ENCODE data around the gene TRDMT1.

Gene TRDMT1

DNA sequence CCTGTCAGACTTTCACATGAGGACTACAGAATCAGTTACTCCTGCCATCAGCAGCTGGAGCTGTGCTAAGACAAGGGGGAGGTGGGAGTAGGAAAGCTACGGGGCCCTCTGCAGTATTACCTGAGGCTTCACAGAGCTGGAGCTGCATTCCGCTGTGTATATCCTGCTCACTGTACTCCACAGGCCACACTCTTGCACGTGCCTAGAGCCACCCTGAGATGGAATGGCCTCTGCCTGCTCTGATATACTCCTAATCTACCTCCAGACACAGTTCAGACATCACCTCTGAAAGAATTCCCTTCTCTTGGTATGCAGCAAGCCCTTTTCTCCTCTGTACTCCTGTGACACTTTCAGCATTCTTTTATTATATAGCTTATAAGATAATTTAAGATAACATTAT lies 34.8 kb downstream of the TRDMT1 start:
- H3K36me3 Mint-ChIP-seq (ENCODE audit: low read depth): peaks cover 12% of the 10 kb centered on the region
- TF ChIP-seq, protein P1, sequence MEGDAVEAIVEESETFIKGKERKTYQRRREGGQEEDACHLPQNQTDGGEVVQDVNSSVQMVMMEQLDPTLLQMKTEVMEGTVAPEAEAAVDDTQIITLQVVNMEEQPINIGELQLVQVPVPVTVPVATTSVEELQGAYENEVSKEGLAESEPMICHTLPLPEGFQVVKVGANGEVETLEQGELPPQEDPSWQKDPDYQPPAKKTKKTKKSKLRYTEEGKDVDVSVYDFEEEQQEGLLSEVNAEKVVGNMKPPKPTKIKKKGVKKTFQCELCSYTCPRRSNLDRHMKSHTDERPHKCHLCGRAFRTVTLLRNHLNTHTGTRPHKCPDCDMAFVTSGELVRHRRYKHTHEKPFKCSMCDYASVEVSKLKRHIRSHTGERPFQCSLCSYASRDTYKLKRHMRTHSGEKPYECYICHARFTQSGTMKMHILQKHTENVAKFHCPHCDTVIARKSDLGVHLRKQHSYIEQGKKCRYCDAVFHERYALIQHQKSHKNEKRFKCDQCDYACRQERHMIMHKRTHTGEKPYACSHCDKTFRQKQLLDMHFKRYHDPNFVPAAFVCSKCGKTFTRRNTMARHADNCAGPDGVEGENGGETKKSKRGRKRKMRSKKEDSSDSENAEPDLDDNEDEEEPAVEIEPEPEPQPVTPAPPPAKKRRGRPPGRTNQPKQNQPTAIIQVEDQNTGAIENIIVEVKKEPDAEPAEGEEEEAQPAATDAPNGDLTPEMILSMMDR (IDR thresholded peaks at IDR 0.05; ENCODE audit: unreplicated experiment in 3 of 3): no peak
- H3K4me3 Mint-ChIP-seq: no peak overlapping the region
- H3K27me3 Mint-ChIP-seq (ENCODE audit: low read depth): no peaks in the 10 kb centered on the region
- H3K4me1 Mint-ChIP-seq: peaks cover 10% of the 10 kb centered on the region
- no peak overlapping the region for H3K27ac Mint-ChIP-seq
- peaks cover 4% of the 10 kb centered on the region for H3K9me3 Mint-ChIP-seq

DNA sequence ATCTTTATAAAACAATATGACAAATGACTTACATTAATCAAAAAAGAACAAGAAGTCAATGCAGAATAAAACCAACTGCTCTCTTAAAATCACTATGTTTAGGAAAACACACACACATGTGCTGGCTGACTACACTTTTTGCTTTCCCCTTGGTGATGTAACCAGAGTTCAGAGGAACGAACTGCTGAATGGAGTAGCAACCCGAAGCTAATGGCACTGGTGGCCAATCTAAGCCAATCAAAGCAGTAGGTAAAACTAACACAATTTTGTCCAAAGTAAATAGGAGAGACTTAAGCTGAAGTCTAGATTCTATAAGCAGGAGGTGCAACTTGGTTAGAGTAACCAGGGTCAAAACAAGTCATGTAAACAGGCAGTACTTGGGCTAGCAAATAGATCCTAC lies 38.6 kb downstream of the TRDMT1 start:
- Mint-ChIP-seq H3K4me3 (no peak overlapping the region), H3K9me3 (peaks cover 4% of the 10 kb centered on the region), H3K27me3 (ENCODE audit: low read depth) (no peaks in the 10 kb centered on the region), H3K36me3 (ENCODE audit: low read depth) (peaks cover 12% of the 10 kb centered on the region), H3K27ac (no peak overlapping the region), H3K4me1 (no peaks in the 10 kb centered on the region)
- TF ChIP-seq, protein P1 (IDR thresholded peaks at IDR 0.05; ENCODE audit: unreplicated experiment in 3 of 3): no peak

DNA sequence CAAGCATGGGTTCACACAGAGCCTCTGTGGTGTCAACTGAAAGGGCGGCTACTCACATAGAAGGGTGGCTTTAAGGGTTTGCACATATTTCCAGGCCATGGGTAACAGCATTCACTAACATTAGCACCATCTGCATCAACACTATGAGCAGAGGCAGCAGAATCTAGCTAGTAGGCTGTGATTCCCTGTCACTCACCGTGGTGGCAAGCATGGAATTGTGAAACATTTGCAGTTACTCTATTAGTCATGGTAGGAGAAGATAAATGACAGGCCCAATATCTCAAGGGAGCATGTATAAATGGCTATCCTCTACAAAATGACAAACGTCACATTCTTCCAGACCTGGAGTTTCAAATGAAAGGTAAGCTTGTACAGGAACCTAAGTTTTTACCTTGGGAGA lies 39.7 kb downstream of the TRDMT1 start:
- no peaks in the 10 kb centered on the region for H3K27me3 Mint-ChIP-seq (ENCODE audit: low read depth)
- TF ChIP-seq, protein P1 (IDR thresholded peaks at IDR 0.05; ENCODE audit: unreplicated experiment in 3 of 3): no peak
- H3K4me1 Mint-ChIP-seq: no peaks in the 10 kb centered on the region
- H3K9me3 Mint-ChIP-seq: peaks cover 4% of the 10 kb centered on the region
- H3K36me3 Mint-ChIP-seq (ENCODE audit: low read depth): peaks cover 12% of the 10 kb centered on the region
- H3K27ac Mint-ChIP-seq: no peak overlapping the region
- H3K4me3 Mint-ChIP-seq: no peak overlapping the region

DNA sequence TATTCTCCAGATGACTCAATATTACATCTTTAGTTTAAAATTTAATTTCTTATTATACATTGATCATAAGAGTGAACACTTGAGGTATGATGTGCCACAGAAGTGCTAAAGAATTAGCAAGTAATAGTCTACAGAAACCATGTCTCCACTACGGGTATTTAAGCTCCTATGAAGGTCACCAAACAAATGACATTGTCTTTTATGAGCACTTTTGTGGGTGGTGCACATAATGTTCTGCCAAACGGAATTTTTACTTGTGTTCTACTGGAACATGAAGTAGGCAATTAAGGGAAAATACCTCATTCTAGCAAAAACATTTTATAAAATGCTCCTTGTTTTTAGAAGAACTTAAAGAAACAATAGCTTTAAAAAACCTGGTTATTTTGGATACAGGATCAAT lies 44.4 kb downstream of the TRDMT1 start:
- TF ChIP-seq, protein P1 (IDR thresholded peaks at IDR 0.05; ENCODE audit: unreplicated experiment in 3 of 3): no peak
- H3K4me1 Mint-ChIP-seq: peaks cover 27% of the 10 kb centered on the region
- no peak overlapping the region for H3K27ac Mint-ChIP-seq
- no peak overlapping the region for H3K4me3 Mint-ChIP-seq
- H3K9me3 Mint-ChIP-seq: no peaks in the 10 kb centered on the region
- no peaks in the 10 kb centered on the region for H3K27me3 Mint-ChIP-seq (ENCODE audit: low read depth)
- no peaks in the 10 kb centered on the region for H3K36me3 Mint-ChIP-seq (ENCODE audit: low read depth)

DNA sequence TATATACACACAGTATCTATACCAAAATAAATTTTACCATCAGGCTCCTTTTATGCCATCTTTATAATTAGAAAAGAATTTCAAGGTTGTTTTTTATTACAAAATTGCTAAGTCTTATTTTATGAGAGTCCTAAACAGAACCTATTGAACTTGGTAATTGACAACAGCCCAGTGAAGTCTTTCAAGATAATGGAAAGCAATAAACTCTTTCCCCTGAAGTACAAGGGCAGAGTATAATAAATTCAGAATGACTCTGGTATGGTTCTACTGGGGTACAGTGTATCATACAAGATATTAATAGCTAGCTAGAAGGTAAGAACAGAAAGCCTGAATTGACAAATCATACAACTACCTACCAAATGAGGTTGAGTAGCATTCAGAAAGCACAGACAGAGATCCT lies 45.6 kb downstream of the TRDMT1 start:
- Mint-ChIP-seq H3K27me3 (ENCODE audit: low read depth) (no peaks in the 10 kb centered on the region), H3K9me3 (no peaks in the 10 kb centered on the region), H3K36me3 (ENCODE audit: low read depth) (no peaks in the 10 kb centered on the region), H3K4me3 (no peak overlapping the region), H3K27ac (peak overlapping the region in 2 of 3 experiments; percentile 11 to 86), H3K4me1 (peaks cover 30% of the 10 kb centered on the region)
- TF ChIP-seq, protein P1 (IDR thresholded peaks at IDR 0.05; ENCODE audit: unreplicated experiment in 3 of 3): no peak

DNA sequence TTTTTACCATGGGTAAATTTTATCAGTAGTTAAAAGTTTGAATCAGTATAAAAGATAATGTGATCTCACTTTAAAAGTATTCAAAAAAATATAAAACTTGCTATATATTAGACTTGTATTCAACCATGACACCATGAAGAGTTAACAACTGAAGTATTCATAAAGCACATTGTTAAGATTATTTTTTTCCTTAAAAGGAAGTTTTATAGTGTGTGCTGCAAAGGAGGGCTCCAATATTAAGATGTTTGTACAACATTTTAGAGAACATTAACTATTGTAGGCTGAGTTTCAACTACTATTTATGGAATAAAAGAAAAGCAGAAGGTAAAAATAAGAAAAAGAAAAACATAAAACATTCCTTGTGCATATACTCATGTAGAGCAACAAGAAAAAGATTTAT lies 47.4 kb downstream of the TRDMT1 start:
- H3K27ac Mint-ChIP-seq: peak overlapping the region in 2 of 3 experiments; percentile 95 to 97
- no peaks in the 10 kb centered on the region for H3K36me3 Mint-ChIP-seq (ENCODE audit: low read depth)
- TF ChIP-seq, protein P1 (IDR thresholded peaks at IDR 0.05; ENCODE audit: unreplicated experiment in 3 of 3): no peak
- H3K4me1 Mint-ChIP-seq: peaks cover 41% of the 10 kb centered on the region
- H3K27me3 Mint-ChIP-seq (ENCODE audit: low read depth): no peaks in the 10 kb centered on the region
- H3K4me3 Mint-ChIP-seq: no peak overlapping the region
- no peaks in the 10 kb centered on the region for H3K9me3 Mint-ChIP-seq
